ENCODE measurements around the gene ZBTB8OS. TPM values are rescaled to one million over a fixed set of nuclear protein-coding genes. Genes with fewer than 3 reads are reported as not detected.
"Not testable (repeated sequence)": the region's sequence is repeated elsewhere in the genome, so short reads cannot be mapped to it uniquely, and the experiment has no call there.

The ZBTB8OS gene
- 10 to 100 TPM; 46.1 to 62.2 (median 55.6) TPM for total RNA-seq
- 75.0 TPM for total RNA-seq (2013)

DNA sequence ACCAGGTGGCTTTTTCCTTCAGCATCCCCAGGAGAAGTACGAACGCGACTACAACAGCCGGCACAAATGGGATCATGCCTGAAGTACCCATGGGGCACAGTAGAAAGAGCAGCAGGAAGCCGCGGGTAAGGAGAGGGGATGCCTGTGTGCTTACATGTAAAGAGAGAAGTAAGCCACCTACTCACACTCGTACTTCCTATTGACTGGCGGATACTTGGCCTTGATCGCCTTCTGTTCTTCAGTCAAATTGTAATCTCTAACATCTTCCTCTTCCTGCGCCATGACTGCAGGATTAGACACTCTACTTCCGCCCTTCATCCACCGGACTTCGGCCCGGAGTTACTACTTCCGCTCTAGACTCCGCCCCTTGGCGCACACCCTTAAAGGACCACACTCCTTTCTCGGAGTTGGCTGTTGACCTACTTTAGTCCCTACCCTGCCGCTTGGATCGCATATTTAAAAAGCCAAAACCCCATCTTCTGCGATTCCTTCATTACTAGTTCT is at the start of gene ZBTB8OS:
TSS of gene ZBTB8OS (minus strand) at position 303 of the 504 bp plus-strand sequence. CDS start at position 282, 21 bp downstream.
- H3K27me3 Mint-ChIP-seq (ENCODE audit: low read depth in 2 of 2): no peaks in the 10 kb centered on the region
- peak within 1 kb of the TSS; percentile 94 to 100 for H3K27ac Mint-ChIP-seq
- no peaks in the 10 kb centered on the region for H3K9me3 ChIP-seq (ENCODE audit: control insufficient read depth, insufficient read depth, low read length)
- H3K36me3 ChIP-seq (ENCODE audit: control insufficient read depth, insufficient read depth, low read length): peaks cover 28% of the 10 kb centered on the region
- peak within 1 kb of the TSS; percentile 81 for H3K4me3 ChIP-seq (ENCODE audit: low read length)
- peaks cover 36% of the 10 kb centered on the region for H3K4me1 ChIP-seq (ENCODE audit: control insufficient read depth, insufficient read depth, low read length)
- intact Hi-C loops (cut with micrococcal nuclease): loop anchor here (1.0 to 5.0 kb wide), 3 partner anchors 23 to 358 kb away; partner anchors contain the start of genes HDAC1, S100PBP and YARS1
- H3K4me1 Mint-ChIP-seq: peaks cover 46 to 47% of the 10 kb centered on the region in 2 donors
- TF ChIP-seq, protein P1, sequence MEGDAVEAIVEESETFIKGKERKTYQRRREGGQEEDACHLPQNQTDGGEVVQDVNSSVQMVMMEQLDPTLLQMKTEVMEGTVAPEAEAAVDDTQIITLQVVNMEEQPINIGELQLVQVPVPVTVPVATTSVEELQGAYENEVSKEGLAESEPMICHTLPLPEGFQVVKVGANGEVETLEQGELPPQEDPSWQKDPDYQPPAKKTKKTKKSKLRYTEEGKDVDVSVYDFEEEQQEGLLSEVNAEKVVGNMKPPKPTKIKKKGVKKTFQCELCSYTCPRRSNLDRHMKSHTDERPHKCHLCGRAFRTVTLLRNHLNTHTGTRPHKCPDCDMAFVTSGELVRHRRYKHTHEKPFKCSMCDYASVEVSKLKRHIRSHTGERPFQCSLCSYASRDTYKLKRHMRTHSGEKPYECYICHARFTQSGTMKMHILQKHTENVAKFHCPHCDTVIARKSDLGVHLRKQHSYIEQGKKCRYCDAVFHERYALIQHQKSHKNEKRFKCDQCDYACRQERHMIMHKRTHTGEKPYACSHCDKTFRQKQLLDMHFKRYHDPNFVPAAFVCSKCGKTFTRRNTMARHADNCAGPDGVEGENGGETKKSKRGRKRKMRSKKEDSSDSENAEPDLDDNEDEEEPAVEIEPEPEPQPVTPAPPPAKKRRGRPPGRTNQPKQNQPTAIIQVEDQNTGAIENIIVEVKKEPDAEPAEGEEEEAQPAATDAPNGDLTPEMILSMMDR (IDR thresholded peaks at IDR 0.05): no peak
- no peaks in the 10 kb centered on the region for H3K9me3 Mint-ChIP-seq
- DNase-seq (peak; percentile 78 to 96), ATAC-seq (peak; percentile 70 to 86 (median 72))
- H3K36me3 Mint-ChIP-seq: no peaks in the 10 kb centered on the region
- no peaks in the 10 kb centered on the region for H3K27me3 ChIP-seq (ENCODE audit: control insufficient read depth, insufficient read depth, low read length)
- H3K4me3 Mint-ChIP-seq: peak within 1 kb of the TSS; percentile 99
- H3K27ac ChIP-seq (ENCODE audit: low read length): peak within 1 kb of the TSS; percentile 98
- 0% methylated on average over 21 of the region's 21 CpGs for WGBS (ENCODE audit: insufficient coverage)

DNA sequence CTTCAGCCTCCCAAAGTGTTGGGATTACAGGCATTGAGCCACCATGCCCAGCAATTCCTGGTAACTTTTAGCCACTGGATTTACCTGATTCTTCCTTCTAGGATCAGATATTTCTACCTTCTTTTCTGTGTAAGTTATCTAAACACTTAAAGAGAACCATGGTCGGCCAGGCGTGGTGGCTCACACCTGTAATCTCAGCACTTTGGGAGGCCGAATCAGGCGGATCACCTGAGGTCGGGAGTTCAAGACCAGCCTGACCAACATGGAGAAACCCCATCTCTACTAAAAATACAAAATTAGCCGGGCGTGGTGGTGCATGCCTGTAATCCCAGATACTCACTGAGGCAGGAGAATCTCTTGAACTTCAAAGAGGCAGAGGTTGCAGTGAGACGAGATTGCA is 46.6 kb upstream of the ZBTB8OS start:
- H3K4me1 ChIP-seq (ENCODE audit: control insufficient read depth, insufficient read depth, low read length); H3K4me3 ChIP-seq (ENCODE audit: low read length); H3K36me3 ChIP-seq (ENCODE audit: control insufficient read depth, insufficient read depth, low read length); H3K27me3 ChIP-seq (ENCODE audit: control insufficient read depth, insufficient read depth, low read length); DNase-seq; H3K9me3 ChIP-seq (ENCODE audit: control insufficient read depth, insufficient read depth, low read length); H3K4me3 Mint-ChIP-seq; H3K27me3 Mint-ChIP-seq (ENCODE audit: low read depth in 2 of 2); intact Hi-C loops (cut with micrococcal nuclease); H3K27ac Mint-ChIP-seq; H3K27ac ChIP-seq (ENCODE audit: low read length); ATAC-seq; H3K36me3 Mint-ChIP-seq; H3K9me3 Mint-ChIP-seq: not testable (repeated sequence)
- WGBS (ENCODE audit: insufficient coverage): 94% methylated on average over 8 of the region's 8 CpGs
- H3K4me1 Mint-ChIP-seq: peaks cover 7 to 10% of the 10 kb centered on the region in 2 donors

DNA sequence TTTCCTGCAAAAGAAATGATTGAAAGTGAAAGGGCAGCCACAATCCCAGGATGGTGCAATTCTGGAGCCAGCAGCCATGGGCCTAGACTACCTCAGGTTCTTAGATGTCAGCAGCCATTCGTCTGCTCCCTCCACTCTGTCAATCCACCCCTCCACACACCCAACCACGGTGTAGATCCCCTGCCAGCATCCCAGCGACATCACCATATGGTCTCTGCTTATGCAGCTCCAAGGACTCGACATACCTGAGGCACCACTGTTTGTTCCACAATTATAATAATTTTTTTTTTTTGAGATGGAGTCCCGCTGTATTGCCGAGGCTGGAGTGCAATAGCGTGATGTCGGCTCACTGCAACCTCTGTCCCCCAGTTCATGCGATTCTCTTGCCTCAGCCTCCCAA is 45.7 kb upstream of the ZBTB8OS start:
- ATAC-seq (no peak), DNase-seq (no peak)
- Histone ChIP-seq H3K9me3 (ENCODE audit: control insufficient read depth, insufficient read depth, low read length) (no peaks in the 10 kb centered on the region), H3K27me3 (ENCODE audit: control insufficient read depth, insufficient read depth, low read length) (no peaks in the 10 kb centered on the region), H3K4me1 (ENCODE audit: control insufficient read depth, insufficient read depth, low read length) (no peaks in the 10 kb centered on the region), H3K27ac (ENCODE audit: low read length) (no peak overlapping the region), H3K4me3 (ENCODE audit: low read length) (no peak overlapping the region), H3K36me3 (ENCODE audit: control insufficient read depth, insufficient read depth, low read length) (no peaks in the 10 kb centered on the region)
- Mint-ChIP-seq H3K27me3 (ENCODE audit: low read depth in 2 of 2) (peaks cover under 1 to 3% of the 10 kb centered on the region in 2 donors), H3K27ac (no peak overlapping the region), H3K9me3 (no peaks in the 10 kb centered on the region), H3K36me3 (no peaks in the 10 kb centered on the region), H3K4me1 (peaks cover 7 to 10% of the 10 kb centered on the region in 2 donors), H3K4me3 (no peak overlapping the region)
- intact Hi-C loops (cut with micrococcal nuclease): no loop called here
- 93% methylated on average over 9 of the region's 9 CpGs for WGBS (ENCODE audit: insufficient coverage)
- TF ChIP-seq, protein P1 (IDR thresholded peaks at IDR 0.05): no peak

DNA sequence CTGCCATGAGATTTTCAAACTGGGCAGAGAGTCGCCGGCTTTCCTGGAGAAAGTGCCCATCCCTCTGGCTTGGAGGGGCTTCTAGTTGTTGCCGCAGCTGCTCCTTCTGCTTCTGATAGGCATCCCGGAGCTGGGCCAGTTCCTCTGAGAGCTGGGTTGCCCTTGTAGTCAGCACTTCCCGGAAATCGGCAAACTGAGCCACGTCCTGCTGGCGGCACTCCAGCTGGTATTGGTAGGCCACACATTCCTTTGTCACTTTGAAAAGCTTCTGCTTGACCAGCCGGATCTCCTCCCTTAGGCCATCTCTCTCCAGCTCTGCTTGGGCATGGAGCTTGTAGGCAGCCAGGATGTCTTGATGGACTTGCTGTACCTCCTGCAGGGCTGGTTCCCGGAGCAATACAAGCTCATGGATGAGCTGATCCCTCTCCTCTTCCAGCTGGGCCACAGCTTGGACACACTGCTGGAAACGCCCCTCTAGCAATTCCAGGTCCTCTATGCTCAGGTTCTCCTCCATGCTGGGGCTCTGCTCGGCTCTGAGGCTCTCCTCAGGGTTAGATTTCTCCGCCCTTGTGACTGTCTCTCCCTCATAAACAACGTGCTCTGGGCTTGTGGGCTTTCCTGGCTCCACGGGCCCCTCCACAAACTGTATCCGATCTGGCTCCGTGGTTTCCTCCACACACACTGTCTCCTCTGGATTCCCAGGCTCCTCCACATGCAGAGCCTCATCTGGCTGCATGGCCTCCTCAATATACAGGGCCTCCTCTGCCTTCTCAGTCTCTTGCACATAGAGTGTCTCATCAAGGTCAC is 45.0 kb upstream of the ZBTB8OS start:
- H3K36me3 ChIP-seq (ENCODE audit: control insufficient read depth, insufficient read depth, low read length): no peaks in the 10 kb centered on the region
- Mint-ChIP-seq H3K27me3 (ENCODE audit: low read depth in 2 of 2) (peaks cover 0 to 3% of the 10 kb centered on the region in 2 donors), H3K36me3 (no peaks in the 10 kb centered on the region), H3K4me1 (peaks cover 7 to 10% of the 10 kb centered on the region in 2 donors), H3K4me3 (no peak overlapping the region), H3K27ac (no peak overlapping the region), H3K9me3 (no peaks in the 10 kb centered on the region)
- H3K4me1 ChIP-seq (ENCODE audit: control insufficient read depth, insufficient read depth, low read length): no peaks in the 10 kb centered on the region
- H3K27me3 ChIP-seq (ENCODE audit: control insufficient read depth, insufficient read depth, low read length): no peaks in the 10 kb centered on the region
- intact Hi-C loops (cut with micrococcal nuclease): no loop called here
- H3K4me3 ChIP-seq (ENCODE audit: low read length): no peak overlapping the region
- no peaks in the 10 kb centered on the region for H3K9me3 ChIP-seq (ENCODE audit: control insufficient read depth, insufficient read depth, low read length)
- ATAC-seq: peak in 1 of 3 donors; percentile 30
- WGBS (ENCODE audit: insufficient coverage): 65% methylated on average over 17 of the region's 17 CpGs
- no peak overlapping the region for H3K27ac ChIP-seq (ENCODE audit: low read length)
- DNase-seq: no peak
- TF ChIP-seq, protein P1 (IDR thresholded peaks at IDR 0.05): no peak
